Mesenchymal stem cell (in vitro differentiated cells and primary cell): ENCODE data around the gene MORN4.
A peak's percentile ranks its signal among the peaks of the same experiment; 100 is the strongest.

ENCODE experiments used
- DNase-seq: peaks from one replicate; pipeline ENCODE4 v3.0.0-alpha.2; 2013
- H2AFZ ChIP-seq: one replicate; pipeline ENCODE4 v1.6.1; 2013; ENCODE audit warnings: low read depth, mild to moderate bottlenecking, control low read depth, inconsistent platforms, low read length, moderate library complexity
- H2AK5ac ChIP-seq: 2 replicates; pipeline ENCODE4 v1.6.1; 2013; ENCODE audit warnings: low read length, moderate library complexity, mild to moderate bottlenecking, inconsistent platforms; ENCODE audit not compliant: severe bottlenecking
- H2BK120ac ChIP-seq: one replicate; pipeline ENCODE4 v1.6.1; 2013; ENCODE audit warnings: low read depth, mild to moderate bottlenecking, inconsistent platforms, low read length, moderate library complexity
- H2BK12ac ChIP-seq, 2 experiments: one replicate each; pipeline ENCODE4 v1.6.1; 2013; ENCODE audit warnings: inconsistent platforms in 2 of 2, low read length in 2 of 2, mild to moderate bottlenecking in 2 of 2, moderate library complexity in 2 of 2, control low read depth in 1 of 2
- H2BK15ac ChIP-seq: one replicate; pipeline ENCODE4 v1.6.1; 2013; ENCODE audit warnings: mild to moderate bottlenecking, low read depth, inconsistent platforms; ENCODE audit not compliant: poor library complexity, severe bottlenecking
- H2BK5ac ChIP-seq: 2 replicates; pipeline ENCODE4 v1.6.1; 2013; ENCODE audit warnings: low read depth, mild to moderate bottlenecking, low read length, control low read depth, inconsistent platforms; ENCODE audit not compliant: poor library complexity, severe bottlenecking
- H3K14ac ChIP-seq, 2 experiments: one replicate each; pipeline ENCODE4 v1.6.1; 2013; ENCODE audit warnings: inconsistent platforms in 2 of 2, low read length in 2 of 2, control low read depth in 1 of 2, mild to moderate bottlenecking in 1 of 2, moderate library complexity in 1 of 2
- H3K18ac ChIP-seq, 2 experiments: one replicate each; pipeline ENCODE4 v1.6.1; 2013; ENCODE audit warnings: inconsistent platforms in 2 of 2, low read length in 2 of 2, control low read depth in 1 of 2, low read depth in 1 of 2, mild to moderate bottlenecking in 1 of 2
- H3K23ac ChIP-seq, 2 experiments: one replicate each; pipeline ENCODE4 v1.6.1; 2013; ENCODE audit warnings: inconsistent platforms in 2 of 2, low read length in 2 of 2, mild to moderate bottlenecking in 2 of 2, moderate library complexity in 2 of 2, control low read depth in 1 of 2
- H3K27ac ChIP-seq: 2 replicates; pipeline ENCODE4 v1.5.1; 2013; ENCODE audit warnings: mild to moderate bottlenecking, moderate library complexity, low read length, control low read depth, inconsistent platforms; ENCODE audit not compliant: poor library complexity, severe bottlenecking
- H3K27me3 ChIP-seq, 2 experiments: 2 replicates each; pipeline versions ENCODE4 v1.6.1 to v1.7.0; 2013; ENCODE audit warnings: low read length in 2 of 2, mild to moderate bottlenecking in 2 of 2, moderate library complexity in 2 of 2, control low read depth in 1 of 2, inconsistent platforms in 1 of 2; ENCODE audit not compliant: control insufficient read depth in 1 of 2, insufficient read depth in 1 of 2
- H3K36me3 ChIP-seq, 2 experiments: 2 replicates each; pipeline versions ENCODE4 v1.6.1 to v1.7.0; 2013; ENCODE audit warnings: low read length in 2 of 2, control low read depth in 1 of 2, inconsistent platforms in 1 of 2, low read depth in 1 of 2, mild to moderate bottlenecking in 1 of 2; ENCODE audit not compliant: insufficient read depth in 2 of 2, control insufficient read depth in 1 of 2
- H3K4ac ChIP-seq, 2 experiments: one replicate each; pipeline ENCODE4 v1.6.1; 2013; ENCODE audit warnings: inconsistent platforms in 2 of 2, low read length in 2 of 2, mild to moderate bottlenecking in 2 of 2, moderate library complexity in 2 of 2, control low read depth in 1 of 2, low read depth in 1 of 2
- H3K4me1 ChIP-seq: 2 replicates; pipeline ENCODE4 v1.6.1; 2013; ENCODE audit warnings: low read depth, low read length, control low read depth; ENCODE audit not compliant: control insufficient read depth, insufficient read depth
- H3K4me2 ChIP-seq: 2 replicates; pipeline ENCODE4 v1.6.1; 2013; ENCODE audit warnings: low read length, mild to moderate bottlenecking, inconsistent platforms; ENCODE audit not compliant: poor library complexity, severe bottlenecking
- H3K4me3 ChIP-seq, 2 experiments: 2 replicates each; pipeline versions ENCODE4 v1.5.1 to v1.7.0; 2013; ENCODE audit warnings: low read length in 2 of 2, mild to moderate bottlenecking in 2 of 2, control low read depth in 1 of 2, low read depth in 1 of 2; ENCODE audit not compliant: insufficient read depth in 1 of 2
- H3K79me1 ChIP-seq: replicated peaks from 2 replicates; pipeline ENCODE4 v1.6.1; 2013; ENCODE audit warnings: mild to moderate bottlenecking, control low read depth, low read length, inconsistent platforms; ENCODE audit not compliant: poor library complexity, severe bottlenecking
- H3K9ac ChIP-seq: 2 replicates; pipeline ENCODE4 v1.7.0; 2013; ENCODE audit warnings: mild to moderate bottlenecking, low read length, moderate library complexity
- H3K9me3 ChIP-seq: 2 replicates; pipeline ENCODE4 v1.7.0; 2013; ENCODE audit warnings: mild to moderate bottlenecking, low read length; ENCODE audit not compliant: control insufficient read depth
- H4K8ac ChIP-seq: one replicate; pipeline ENCODE4 v1.6.1; 2013; ENCODE audit warnings: inconsistent platforms, mild to moderate bottlenecking, low read length, moderate library complexity
- H4K91ac ChIP-seq: one replicate; pipeline ENCODE4 v1.6.1; 2013; ENCODE audit warnings: mild to moderate bottlenecking, low read length, inconsistent platforms
- WGBS: methylation state at CpG from one replicate; pipeline ENCODE4 v1.1.7; 2013; ENCODE audit warnings: mixed read lengths; 5-methylcytosine and 5-hydroxymethylcytosine counted together

MORN4 gene

DNA sequence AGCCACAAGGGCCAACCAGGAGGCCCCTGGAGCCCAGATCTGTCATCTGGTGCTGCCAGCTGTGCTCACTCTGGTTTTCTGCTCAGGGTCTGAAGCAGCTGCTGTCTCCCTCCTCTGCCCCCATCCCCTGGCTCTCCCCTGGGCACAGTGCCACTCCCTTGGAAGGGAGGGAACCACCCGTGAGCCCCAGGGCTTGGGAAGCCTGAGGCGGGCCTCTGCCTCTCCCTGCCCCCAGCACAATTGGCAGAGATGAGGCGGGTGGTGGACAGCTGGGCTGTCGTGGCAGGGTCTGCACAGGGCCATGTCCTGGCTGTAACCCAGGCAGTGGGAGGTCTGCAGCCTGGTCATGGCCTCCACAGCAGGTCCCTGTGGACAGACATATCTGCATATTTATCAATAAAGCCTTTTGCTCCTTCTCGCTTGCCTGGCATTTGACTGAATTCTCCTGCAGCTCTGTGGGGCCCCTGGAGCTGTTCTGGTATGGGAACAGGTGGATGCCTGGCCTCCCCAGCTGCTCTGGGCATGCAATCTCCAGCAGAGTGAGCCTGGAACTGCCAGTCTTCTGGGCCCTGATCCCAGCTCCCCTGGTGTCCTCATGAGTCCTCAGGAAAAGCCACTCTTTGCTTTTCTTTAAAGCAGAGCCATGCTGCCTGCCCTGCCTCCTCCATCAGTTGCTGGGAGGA lies 62.4 kb downstream of the MORN4 start:
- H2BK120ac ChIP-seq: no peak overlapping the region
- peak overlapping the region; percentile 48 for H2BK5ac ChIP-seq
- WGBS: 95% methylated on average over 5 of the region's 5 CpGs
- H2AFZ ChIP-seq: no peak overlapping the region
- H3K9ac ChIP-seq: no peak overlapping the region
- no peak for DNase-seq
- peaks cover 52% of the 10 kb centered on the region for H3K4me1 ChIP-seq
- no peak overlapping the region for H3K23ac ChIP-seq
- no peak overlapping the region for H3K4me2 ChIP-seq
- no peak overlapping the region for H3K18ac ChIP-seq
- H3K79me1 ChIP-seq: peaks cover 15% of the 10 kb centered on the region
- no peak overlapping the region for H4K91ac ChIP-seq
- H3K9me3 ChIP-seq: no peaks in the 10 kb centered on the region
- no peak overlapping the region for H3K4me3 ChIP-seq
- peaks cover 32 to 42% of the 10 kb centered on the region in 2 experiments for H3K36me3 ChIP-seq
- peak overlapping the region; percentile 82 for H2AK5ac ChIP-seq
- no peaks in the 10 kb centered on the region for H3K27me3 ChIP-seq
- no peak overlapping the region for H4K8ac ChIP-seq
- no peak overlapping the region for H3K4ac ChIP-seq
- H3K14ac ChIP-seq: no peak overlapping the region
- H3K27ac ChIP-seq: peak overlapping the region; percentile 73
- H2BK15ac ChIP-seq: no peak overlapping the region
- H2BK12ac ChIP-seq: no peak overlapping the region

DNA sequence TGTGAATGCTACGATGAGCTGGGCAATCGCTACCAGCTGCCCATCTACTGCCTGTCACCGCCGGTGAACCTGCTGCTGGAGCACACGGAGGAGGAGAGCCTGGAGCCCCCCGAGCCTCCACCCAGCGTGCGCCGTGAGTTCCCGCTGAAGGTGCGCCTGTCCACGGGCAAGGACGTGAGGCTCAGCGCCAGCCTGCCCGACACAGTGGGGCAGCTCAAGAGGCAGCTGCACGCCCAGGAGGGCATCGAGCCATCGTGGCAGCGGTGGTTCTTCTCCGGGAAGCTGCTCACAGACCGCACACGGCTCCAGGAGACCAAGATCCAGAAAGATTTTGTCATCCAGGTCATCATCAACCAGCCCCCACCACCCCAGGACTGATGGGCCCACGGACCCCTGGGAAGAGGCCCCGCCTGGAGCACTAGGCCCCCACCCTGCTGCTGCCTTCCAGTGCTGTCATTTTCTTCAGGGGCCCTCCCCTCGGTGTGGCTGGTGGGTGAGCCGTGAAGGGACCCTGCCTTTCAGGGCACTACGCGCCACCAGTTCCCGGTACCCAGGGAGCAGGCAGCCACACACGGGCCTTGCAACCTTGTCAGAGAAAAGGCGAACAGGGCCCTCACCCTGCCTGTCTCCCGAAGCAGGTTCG lies 63.0 kb downstream of the MORN4 start:
- H2AK5ac ChIP-seq: peak overlapping the region; percentile 81
- no peak overlapping the region for H2BK120ac ChIP-seq
- WGBS: 97% methylated on average over 33 of the region's 33 CpGs
- no peaks in the 10 kb centered on the region for H3K9me3 ChIP-seq
- no peak overlapping the region for H3K23ac ChIP-seq
- H3K36me3 ChIP-seq: peaks cover 32 to 42% of the 10 kb centered on the region in 2 experiments
- no peak overlapping the region for H2AFZ ChIP-seq
- H4K8ac ChIP-seq: no peak overlapping the region
- H3K79me1 ChIP-seq: peaks cover 15% of the 10 kb centered on the region
- peak overlapping the region; percentile 73 for H3K27ac ChIP-seq
- H3K4me2 ChIP-seq: no peak overlapping the region
- no peak overlapping the region for H2BK15ac ChIP-seq
- no peak overlapping the region for H3K4ac ChIP-seq
- peaks cover 48% of the 10 kb centered on the region for H3K4me1 ChIP-seq
- H2BK12ac ChIP-seq: no peak overlapping the region
- no peak overlapping the region for H3K18ac ChIP-seq
- no peak overlapping the region for H3K9ac ChIP-seq
- no peak overlapping the region for H2BK5ac ChIP-seq
- H3K14ac ChIP-seq: no peak overlapping the region
- H3K27me3 ChIP-seq: no peaks in the 10 kb centered on the region
- no peak overlapping the region for H4K91ac ChIP-seq
- no peak for DNase-seq
- H3K4me3 ChIP-seq: no peak overlapping the region

DNA sequence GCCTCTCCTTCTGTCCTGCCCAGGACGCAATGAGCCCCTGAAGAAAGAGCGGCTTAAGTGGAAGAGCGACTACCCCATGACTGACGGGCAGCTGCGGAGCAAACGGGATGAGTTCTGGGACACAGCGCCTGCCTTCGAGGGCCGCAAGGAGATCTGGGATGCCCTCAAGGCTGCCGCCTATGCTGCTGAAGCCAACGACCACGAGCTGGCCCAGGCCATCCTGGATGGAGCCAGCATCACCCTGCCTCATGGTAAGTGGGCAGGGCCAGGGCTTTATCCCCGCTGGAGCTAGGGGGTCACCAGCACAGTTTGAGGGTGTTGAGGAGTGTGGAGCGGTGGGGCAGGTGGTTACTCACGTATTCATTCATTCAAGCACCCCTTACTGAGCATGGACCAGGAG lies 65.4 kb downstream of the MORN4 start:
- Histone ChIP-seq H4K8ac (no peak overlapping the region), H2AFZ (no peak overlapping the region), H3K4me3 (no peak overlapping the region), H3K18ac (no peak overlapping the region), H3K9me3 (no peaks in the 10 kb centered on the region), H3K23ac (no peak overlapping the region), H3K9ac (no peak overlapping the region), H3K36me3 (peaks cover 32 to 42% of the 10 kb centered on the region in 2 experiments), H4K91ac (no peak overlapping the region), H3K79me1 (peaks cover 15% of the 10 kb centered on the region), H2BK15ac (no peak overlapping the region), H3K27ac (no peak overlapping the region), H2BK120ac (no peak overlapping the region), H2BK12ac (no peak overlapping the region), H3K4ac (peak overlapping the region in 1 of 2 experiments; percentile 64), H3K4me2 (no peak overlapping the region), H3K4me1 (peaks cover 32% of the 10 kb centered on the region), H2AK5ac (no peak overlapping the region), H3K27me3 (no peaks in the 10 kb centered on the region), H3K14ac (no peak overlapping the region), H2BK5ac (no peak overlapping the region)
- WGBS: 99% methylated on average over 13 of the region's 15 CpGs
- no peak for DNase-seq

DNA sequence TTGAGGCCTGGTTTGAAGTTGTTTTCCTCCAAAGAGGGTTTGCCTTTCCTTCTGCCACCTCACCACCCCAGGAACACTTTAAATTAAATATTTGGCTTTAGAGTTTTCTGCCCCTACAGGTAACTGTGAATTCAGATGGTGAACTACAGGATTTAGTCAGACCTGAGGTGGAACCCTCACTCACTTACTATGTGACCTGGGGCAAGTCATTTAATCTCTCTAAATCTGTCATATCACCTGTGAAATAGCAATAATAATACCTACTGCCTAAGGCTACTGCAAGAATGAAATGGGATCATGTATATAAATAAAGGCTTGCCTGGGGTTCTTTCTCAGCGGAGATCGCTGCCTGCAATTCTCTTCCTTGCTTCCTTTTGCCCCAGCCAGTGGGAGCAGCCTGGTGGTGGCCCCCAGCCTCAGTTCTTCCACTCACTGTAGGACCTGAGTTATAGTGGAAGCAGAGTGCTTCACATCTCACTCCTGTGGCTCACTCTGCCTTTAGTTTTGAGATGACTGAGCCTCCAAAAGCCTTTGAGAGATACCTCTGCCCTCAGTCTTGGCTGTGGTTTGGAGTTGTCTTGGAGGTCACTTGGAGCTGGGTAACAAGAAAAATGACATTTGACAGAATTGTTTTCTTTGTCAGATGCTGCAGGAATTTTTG lies 66.8 kb downstream of the MORN4 start:
- Histone ChIP-seq H3K9me3 (no peaks in the 10 kb centered on the region), H4K91ac (no peak overlapping the region), H2BK5ac (no peak overlapping the region), H3K27ac (no peak overlapping the region), H2BK15ac (no peak overlapping the region), H3K18ac (no peak overlapping the region), H3K79me1 (peaks cover 18% of the 10 kb centered on the region), H2AFZ (no peak overlapping the region), H3K4ac (no peak overlapping the region), H3K9ac (no peak overlapping the region), H3K27me3 (no peaks in the 10 kb centered on the region), H3K23ac (no peak overlapping the region), H3K4me1 (peaks cover 23% of the 10 kb centered on the region), H3K4me3 (no peak overlapping the region), H4K8ac (no peak overlapping the region), H3K4me2 (no peak overlapping the region), H2AK5ac (peak overlapping the region; percentile 89), H3K14ac (no peak overlapping the region), H3K36me3 (peaks cover 29 to 37% of the 10 kb centered on the region in 2 experiments), H2BK120ac (no peak overlapping the region), H2BK12ac (no peak overlapping the region)
- no peak for DNase-seq
- 100% methylated on average over 2 of the region's 2 CpGs for WGBS
